MM.1S (cell line): ENCODE data around the gene ANLN.

Experiments used
- DNase-seq: peaks from one replicate; pipeline ENCODE4 v3.0.0-alpha.2; 2015
- H2AFZ ChIP-seq: fragments of 300-600 bp; sonication (generic); 2 replicates; pipeline ENCODE4 v1.6.0; 2016; ENCODE audit warnings: antibody characterized with exemption, low read length
- H3F3A ChIP-seq: fragments of 300-600 bp; sonication (generic); 2 replicates; pipeline ENCODE4 v1.6.1; 2016; ENCODE audit warnings: mild to moderate bottlenecking, antibody characterized with exemption, low read length, moderate library complexity, mixed read lengths; ENCODE audit not compliant: insufficient read depth
- H3K27ac ChIP-seq: fragments of 300-600 bp; sonication (generic); 2 replicates; pipeline ENCODE4 v1.5.1; 2016; ENCODE audit warnings: mild to moderate bottlenecking, low read length
- H3K27me3 ChIP-seq: fragments of 300-600 bp; sonication (generic); replicated peaks from 2 replicates; pipeline ENCODE4 v1.6.0; 2016; ENCODE audit warnings: low read length; ENCODE audit not compliant: insufficient read depth
- H3K36me3 ChIP-seq: fragments of 300-600 bp; sonication (generic); replicated peaks from 2 replicates; pipeline ENCODE4 v1.6.1; 2016; ENCODE audit warnings: mild to moderate bottlenecking, low read length, mixed read lengths; ENCODE audit not compliant: insufficient read depth
- H3K4me1 ChIP-seq: fragments of 300-600 bp; sonication (generic); 2 replicates; pipeline ENCODE4 v1.6.1; 2016; ENCODE audit warnings: low read length, mixed read lengths
- H3K4me2 ChIP-seq: fragments of 300-600 bp; sonication (generic); 2 replicates; pipeline ENCODE4 v1.6.0; 2016; ENCODE audit warnings: low read depth, low read length
- H3K4me3 ChIP-seq: fragments of 300-600 bp; sonication (generic); 2 replicates; pipeline ENCODE4 v1.5.1; 2016; ENCODE audit warnings: low read length, mixed read lengths
- H3K79me2 ChIP-seq: fragments of 300-600 bp; sonication (generic); 2 replicates; pipeline ENCODE4 v1.6.1; 2016; ENCODE audit warnings: mixed run types, low read length, mixed read lengths
- H3K9ac ChIP-seq: fragments of 300-600 bp; sonication (generic); 2 replicates; pipeline ENCODE4 v1.6.1; 2016; ENCODE audit warnings: low read length, mixed read lengths
- H3K9me2 ChIP-seq: fragments of 300-600 bp; sonication (generic); replicated peaks from 2 replicates; pipeline ENCODE4 v1.6.1; 2016; ENCODE audit warnings: mild to moderate bottlenecking, low read length, mixed read lengths; ENCODE audit not compliant: insufficient read depth
- H3K9me3 ChIP-seq: fragments of 300-600 bp; sonication (generic); replicated peaks from 2 replicates; pipeline ENCODE4 v1.6.1; 2016; ENCODE audit warnings: mild to moderate bottlenecking, low read length, mixed read lengths; ENCODE audit not compliant: insufficient read depth
- H4K20me1 ChIP-seq: fragments of 300-600 bp; sonication (generic); 2 replicates; pipeline ENCODE4 v1.6.1; 2016; ENCODE audit warnings: mild to moderate bottlenecking, low read length, moderate library complexity, mixed read lengths; ENCODE audit not compliant: insufficient read depth
- CTCF ChIP-seq: fragments of 300-600 bp; sonication (generic); IDR thresholded peaks from 2 replicates; pipeline ENCODE4 v1.5.1; 2016; ENCODE audit warnings: antibody characterized with exemption, low read length, mixed read lengths
- EZH2 ChIP-seq: fragments of 300-600 bp; sonication (generic); optimal IDR thresholded peaks from 2 replicates; pipeline ENCODE3; 2017; ENCODE audit warnings: low read depth, mild to moderate bottlenecking, antibody characterized with exemption, low read length, mixed read lengths
- EZH2phosphoT487 ChIP-seq: fragments of 300-600 bp; sonication (generic); IDR thresholded peaks from 2 replicates; pipeline ENCODE4 v1.6.1; 2018; ENCODE audit warnings: antibody characterized with exemption, low read length

ANLN gene

DNA sequence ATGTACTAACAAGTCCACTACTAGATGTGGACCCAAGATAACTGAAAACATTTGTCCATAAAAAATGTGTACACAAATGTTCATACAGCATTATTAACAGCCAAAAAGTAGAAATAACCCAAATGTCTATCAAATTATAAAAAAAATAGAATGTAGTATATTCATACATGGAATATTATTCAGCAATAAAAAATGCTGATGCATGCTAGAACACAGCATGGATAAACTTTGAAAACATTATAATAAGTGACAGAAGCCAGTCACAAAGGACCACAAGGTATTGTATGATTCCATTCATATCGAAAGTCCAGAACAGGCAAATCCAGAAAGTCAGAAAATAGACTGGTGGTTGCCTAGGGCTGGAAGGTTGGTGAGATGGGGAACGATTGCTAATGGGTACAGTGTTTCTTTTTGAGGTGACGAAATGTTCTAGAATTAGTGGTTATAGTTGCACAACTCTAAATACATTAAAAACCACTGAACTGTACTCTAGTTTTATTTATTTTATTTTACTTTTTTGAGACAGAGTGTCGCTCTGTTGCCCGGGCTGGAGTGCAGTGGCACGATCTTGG lies 43.3 kb upstream of the ANLN start:
- TF ChIP-seq EZH2phosphoT487: no peak
- no peak for TF ChIP-seq EZH2
- no peak for TF ChIP-seq CTCF
- no peak for DNase-seq
- H2AFZ ChIP-seq: no peak overlapping the region

GRCh38 chr7:36348256-36348655 lies 41.4 kb upstream of the ANLN start:
- H3K4me3 ChIP-seq: no peak overlapping the region
- H3K27me3 ChIP-seq: no peaks in the 10 kb centered on the region
- H2AFZ ChIP-seq: no peak overlapping the region
- DNase-seq: no peak
- no peak overlapping the region for H3K4me2 ChIP-seq
- TF ChIP-seq EZH2phosphoT487 (no peak), EZH2 (no peak), CTCF (no peak)
- no peaks in the 10 kb centered on the region for H3F3A ChIP-seq
- H4K20me1 ChIP-seq: no peaks in the 10 kb centered on the region
- no peak overlapping the region for H3K9ac ChIP-seq
- H3K36me3 ChIP-seq: no peaks in the 10 kb centered on the region
- H3K27ac ChIP-seq: no peak overlapping the region
- H3K9me2 ChIP-seq: no peaks in the 10 kb centered on the region
- no peaks in the 10 kb centered on the region for H3K79me2 ChIP-seq
- H3K9me3 ChIP-seq: no peaks in the 10 kb centered on the region
- H3K4me1 ChIP-seq: no peaks in the 10 kb centered on the region

More for the DNA sequence above, 43.3 kb upstream of the ANLN start:
- H3K36me3 ChIP-seq: no peaks in the 10 kb centered on the region
- no peaks in the 10 kb centered on the region for H3K9me3 ChIP-seq
- no peak overlapping the region for H3K9ac ChIP-seq
- H3K27ac ChIP-seq: no peak overlapping the region
- H3K27me3 ChIP-seq: no peaks in the 10 kb centered on the region
- no peaks in the 10 kb centered on the region for H4K20me1 ChIP-seq
- H3K79me2 ChIP-seq: no peaks in the 10 kb centered on the region
- no peak overlapping the region for H3K4me3 ChIP-seq
- no peaks in the 10 kb centered on the region for H3K4me1 ChIP-seq
- H3K4me2 ChIP-seq: no peak overlapping the region
- no peaks in the 10 kb centered on the region for H3K9me2 ChIP-seq
- H3F3A ChIP-seq: no peaks in the 10 kb centered on the region

- TF ChIP-seq CTCF (no peak), EZH2 (no peak), EZH2phosphoT487 (no peak)
- H3K9me2 ChIP-seq: no peaks in the 10 kb centered on the region
- no peaks in the 10 kb centered on the region for H3K4me1 ChIP-seq
- no peak for DNase-seq
- no peak overlapping the region for H3K4me3 ChIP-seq
- H3K4me2 ChIP-seq: no peak overlapping the region
- no peaks in the 10 kb centered on the region for H3K79me2 ChIP-seq
- no peaks in the 10 kb centered on the region for H3K36me3 ChIP-seq
- H4K20me1 ChIP-seq: no peaks in the 10 kb centered on the region
- no peaks in the 10 kb centered on the region for H3K9me3 ChIP-seq
- no peak overlapping the region for H2AFZ ChIP-seq
- no peaks in the 10 kb centered on the region for H3K27me3 ChIP-seq
- H3K27ac ChIP-seq: no peak overlapping the region
- H3K9ac ChIP-seq: no peak overlapping the region
- H3F3A ChIP-seq: no peaks in the 10 kb centered on the region
These were observed 40.9 kb upstream of the ANLN start for GRCh38 chr7:36348771-36349170.
